Upper lobe of left lung (tissue), 6 donors: ENCODE data around the gene LMBR1. TPM values are rescaled to one million over a fixed set of nuclear protein-coding genes. Genes with fewer than 3 reads are reported as not detected.
A peak's percentile ranks its signal among the peaks of the same experiment; 100 is the strongest.

Experiments
- ATAC-seq, 2 donors: fragments of 200-7000 bp; cut with Tn5 transposase; one replicate each; pipeline ENCODE4 v1.9.1; 2022; ENCODE audit warnings: mild to moderate bottlenecking in 2 of 2, moderate library complexity in 2 of 2; ENCODE audit not compliant: low FRiP score in 2 of 2
- DNase-seq, 2 donors: peaks; one replicate each; pipeline ENCODE4 v3.0.0-alpha.2; 2019 to 2020
- H3K27ac ChIP-seq, 4 donors: fragments of 200-600 bp; sonication (generic); one replicate each; pipeline ENCODE4 v1.5.1; 2016 to 2019
- H3K27me3 ChIP-seq, 4 donors: fragments of 200-600 bp; sonication (generic); one replicate each; pipeline ENCODE4 v1.5.1; 2017 to 2019
- H3K36me3 ChIP-seq, 4 donors: fragments of 200-600 bp; sonication (generic); one replicate each; pipeline ENCODE4 v1.5.1; 2016 to 2019
- H3K4me1 ChIP-seq, 4 donors: fragments of 200-600 bp; sonication (generic); one replicate each; pipeline ENCODE4 v1.5.1; 2018 to 2019
- H3K4me3 ChIP-seq, 4 donors: fragments of 200-600 bp; sonication (generic); one replicate each; pipeline ENCODE4 v1.5.1; 2017 to 2019; ENCODE audit warnings: mild to moderate bottlenecking in 2 of 4, moderate library complexity in 1 of 4
- H3K9me3 ChIP-seq, 4 donors: fragments of 200-600 bp; sonication (generic); one replicate each; pipeline ENCODE4 v1.5.1; 2018 to 2019
- EP300 ChIP-seq, 4 donors: sonication (generic); formaldehyde crosslinking; IDR thresholded peaks; one replicate each; pipeline ENCODE4 v1.5.1; 2017; ENCODE audit warnings: antibody characterized with exemption in 4 of 4, control low read depth in 2 of 4
- POLR2A ChIP-seq, 4 donors: fragments of 450-650 bp; IDR thresholded peaks; one replicate each; pipeline ENCODE4 v1.5.1; 2016 to 2017; ENCODE audit warnings: antibody characterized with exemption in 4 of 4, mild to moderate bottlenecking in 2 of 4
- POLR2AphosphoS5 ChIP-seq, 2 donors: sonication (generic); formaldehyde crosslinking; IDR thresholded peaks; one replicate each; pipeline ENCODE4 v1.5.1; 2017; ENCODE audit warnings: antibody characterized with exemption in 2 of 2
- WGBS, 2 donors: methylation state at CpG; one replicate each; pipeline ENCODE4 v1.1.5; 2017 to 2018; 5-methylcytosine and 5-hydroxymethylcytosine counted together
- total RNA-seq, 6 donors: library from RNA; depleted of rRNA in 4 of 6; stranded (reverse); fragments of >200 nt in 4 of 6; gene quantifications; one replicate each; pipeline versions ENCODE4 v1.1.0 to v1.2.1, GENCODE V29; 2016 to 2021
- TF ChIP-seq, protein P1 (sequence below), 6 experiments: fragments of 450-650 bp in 4 of 6; fragments of 200-600 bp in 2 of 6; sonication (generic) in 2 of 6; IDR thresholded peaks; one replicate each; pipeline ENCODE4 v1.5.1; 2016 to 2019; ENCODE audit warnings: antibody characterized with exemption in 6 of 6
- donor health status: DM: no; HTN: no; CAD: no; lungs with moderate emphysema.
- donor health status: DM: no; HTN: yes; CAD: no; lungs with severe emphysema.

Gene LMBR1
- total RNA-seq, 6 donors from 2014 or later: 58.6 to 159 (median 81.0) TPM

DNA sequence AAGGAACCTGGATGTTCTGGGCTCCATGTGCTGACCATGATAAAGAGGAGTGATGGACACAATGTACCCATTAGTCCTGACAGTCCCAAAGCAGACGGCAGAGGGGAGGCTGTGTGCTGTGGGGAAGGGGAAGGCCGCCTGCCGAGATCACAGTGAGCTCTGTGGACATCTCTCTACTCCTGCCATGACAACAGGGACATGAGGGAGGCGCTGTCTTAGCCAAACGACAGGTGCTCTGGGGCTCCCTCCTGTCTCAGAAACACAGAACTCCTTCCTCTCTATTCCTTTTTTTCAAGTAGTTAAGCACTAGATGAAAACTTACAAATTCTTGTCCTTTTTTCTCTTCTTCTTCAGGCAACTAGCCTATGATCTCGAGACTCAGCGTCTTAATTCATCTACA lies 139.4 kb downstream of the LMBR1 start:
- 93 to 95% methylated on average over 7 of the region's 7 CpGs for WGBS, 2 donors

DNA sequence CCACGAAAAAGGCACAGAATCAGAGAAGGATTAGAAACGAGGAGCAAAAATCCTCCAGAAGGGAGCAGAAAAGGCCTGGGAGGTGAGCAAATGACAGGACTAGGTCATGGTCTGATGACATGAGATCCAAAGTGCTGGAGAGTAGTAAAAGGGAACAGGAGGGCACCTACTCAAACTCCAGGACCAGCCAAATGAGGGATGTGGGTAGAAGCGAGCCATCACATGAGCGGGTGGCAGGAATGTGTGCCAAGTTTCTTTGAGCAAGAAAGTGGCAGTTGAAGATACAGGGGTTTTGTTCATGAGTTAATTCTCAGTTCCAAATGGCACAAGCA lies 139.8 kb downstream of the LMBR1 start:
- H3K4me3 ChIP-seq: no peak overlapping the region
- no peaks in the 10 kb centered on the region for H3K27me3 ChIP-seq
- TF ChIP-seq POLR2A (IDR thresholded peaks at IDR 0.05) (no peak), EP300 (IDR thresholded peaks at IDR 0.05) (no peak)
- TF ChIP-seq, protein P1, sequence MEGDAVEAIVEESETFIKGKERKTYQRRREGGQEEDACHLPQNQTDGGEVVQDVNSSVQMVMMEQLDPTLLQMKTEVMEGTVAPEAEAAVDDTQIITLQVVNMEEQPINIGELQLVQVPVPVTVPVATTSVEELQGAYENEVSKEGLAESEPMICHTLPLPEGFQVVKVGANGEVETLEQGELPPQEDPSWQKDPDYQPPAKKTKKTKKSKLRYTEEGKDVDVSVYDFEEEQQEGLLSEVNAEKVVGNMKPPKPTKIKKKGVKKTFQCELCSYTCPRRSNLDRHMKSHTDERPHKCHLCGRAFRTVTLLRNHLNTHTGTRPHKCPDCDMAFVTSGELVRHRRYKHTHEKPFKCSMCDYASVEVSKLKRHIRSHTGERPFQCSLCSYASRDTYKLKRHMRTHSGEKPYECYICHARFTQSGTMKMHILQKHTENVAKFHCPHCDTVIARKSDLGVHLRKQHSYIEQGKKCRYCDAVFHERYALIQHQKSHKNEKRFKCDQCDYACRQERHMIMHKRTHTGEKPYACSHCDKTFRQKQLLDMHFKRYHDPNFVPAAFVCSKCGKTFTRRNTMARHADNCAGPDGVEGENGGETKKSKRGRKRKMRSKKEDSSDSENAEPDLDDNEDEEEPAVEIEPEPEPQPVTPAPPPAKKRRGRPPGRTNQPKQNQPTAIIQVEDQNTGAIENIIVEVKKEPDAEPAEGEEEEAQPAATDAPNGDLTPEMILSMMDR (IDR thresholded peaks at IDR 0.05): no peak
- DNase-seq (no peak), ATAC-seq (no peak)
- 90 to 91% methylated on average over 4 of the region's 4 CpGs for WGBS, 2 donors
- H3K27ac ChIP-seq: no peak overlapping the region
- H3K4me1 ChIP-seq: no peaks in the 10 kb centered on the region
- H3K9me3 ChIP-seq: no peaks in the 10 kb centered on the region
- peaks cover 0 to 13% (median 0%) of the 10 kb centered on the region in 4 donors for H3K36me3 ChIP-seq

More for the DNA sequence above, 139.4 kb downstream of the LMBR1 start:
- Histone ChIP-seq H3K4me1 (no peaks in the 10 kb centered on the region), H3K4me3 (no peak overlapping the region), H3K36me3 (peaks cover 0 to 13% (median 0%) of the 10 kb centered on the region in 4 donors), H3K27me3 (no peaks in the 10 kb centered on the region), H3K9me3 (no peaks in the 10 kb centered on the region), H3K27ac (no peak overlapping the region)
- TF ChIP-seq, protein P1 (IDR thresholded peaks at IDR 0.05): no peak
- TF ChIP-seq POLR2AphosphoS5 (IDR thresholded peaks at IDR 0.05) (no peak), EP300 (IDR thresholded peaks at IDR 0.05) (no peak), POLR2A (IDR thresholded peaks at IDR 0.05) (no peak)
- ATAC-seq: no peak
- no peak for DNase-seq

DNA sequence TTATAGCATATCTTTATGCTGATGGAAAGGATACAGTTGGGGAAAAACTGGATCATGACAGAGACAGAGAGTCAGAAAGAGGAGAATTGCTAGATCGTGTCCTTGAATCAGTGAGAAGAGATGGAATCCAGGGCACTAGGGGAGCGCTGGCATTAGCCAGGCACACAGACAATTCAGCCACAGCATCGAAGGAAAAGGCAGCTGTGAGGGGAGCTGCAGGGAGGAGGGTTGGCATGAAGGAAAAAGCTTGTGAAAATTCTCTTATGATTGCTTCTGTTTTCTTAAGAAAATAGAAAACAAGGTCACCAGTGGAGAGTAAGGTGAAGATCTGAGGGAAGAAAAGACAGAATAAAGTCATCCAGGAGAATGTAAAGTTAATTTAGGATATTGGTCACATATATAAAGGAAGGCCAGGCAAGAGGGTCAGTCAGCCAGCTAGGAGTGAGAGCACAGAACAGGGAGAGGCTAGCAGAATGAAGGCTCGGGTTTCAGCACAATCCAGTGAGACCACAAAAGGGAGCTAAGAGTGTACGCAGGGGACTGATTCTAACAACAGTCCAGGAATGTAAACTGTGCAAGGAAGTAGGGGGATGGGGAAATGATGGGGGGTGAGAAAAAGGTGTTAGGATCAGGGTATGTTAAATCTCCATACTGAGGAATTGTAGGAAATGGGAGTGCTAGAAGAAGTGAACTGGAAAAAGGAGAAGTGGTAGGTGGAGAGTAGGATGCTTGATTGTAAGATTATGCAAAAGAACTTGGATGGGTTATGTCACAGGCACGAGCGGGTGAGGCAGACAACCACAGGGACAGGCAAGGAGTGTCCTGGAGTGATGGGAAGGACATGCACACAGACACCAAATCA lies 140.4 kb downstream of the LMBR1 start:
- no peak for ATAC-seq
- DNase-seq: no peak
- Histone ChIP-seq H3K27me3 (no peaks in the 10 kb centered on the region), H3K36me3 (peaks cover 0 to 13% (median 0%) of the 10 kb centered on the region in 4 donors), H3K9me3 (no peaks in the 10 kb centered on the region), H3K4me1 (no peaks in the 10 kb centered on the region), H3K27ac (no peak overlapping the region), H3K4me3 (no peak overlapping the region)
- 76 to 83% methylated on average over 7 of the region's 7 CpGs for WGBS, 2 donors
- TF ChIP-seq EP300 (IDR thresholded peaks at IDR 0.05): no peak

GRCh38 chr7:156751319-156751718 lies 141.7 kb downstream of the LMBR1 start:
- H3K9me3 ChIP-seq: no peaks in the 10 kb centered on the region
- 94 to 100% methylated on average over 3 of the region's 3 CpGs for WGBS, 2 donors
- peaks cover 0 to 13% (median 0%) of the 10 kb centered on the region in 4 donors for H3K36me3 ChIP-seq
- H3K27me3 ChIP-seq: no peaks in the 10 kb centered on the region
- TF ChIP-seq POLR2AphosphoS5 (IDR thresholded peaks at IDR 0.05) (no peak), POLR2A (IDR thresholded peaks at IDR 0.05) (no peak), EP300 (IDR thresholded peaks at IDR 0.05) (no peak)
- TF ChIP-seq, protein P1 (IDR thresholded peaks at IDR 0.05): no peak
- H3K27ac ChIP-seq: no peak overlapping the region
- DNase-seq (no peak), ATAC-seq (peak in 1 of 2 donors; percentile 49)
- H3K4me3 ChIP-seq: no peak overlapping the region
- no peaks in the 10 kb centered on the region for H3K4me1 ChIP-seq

DNA sequence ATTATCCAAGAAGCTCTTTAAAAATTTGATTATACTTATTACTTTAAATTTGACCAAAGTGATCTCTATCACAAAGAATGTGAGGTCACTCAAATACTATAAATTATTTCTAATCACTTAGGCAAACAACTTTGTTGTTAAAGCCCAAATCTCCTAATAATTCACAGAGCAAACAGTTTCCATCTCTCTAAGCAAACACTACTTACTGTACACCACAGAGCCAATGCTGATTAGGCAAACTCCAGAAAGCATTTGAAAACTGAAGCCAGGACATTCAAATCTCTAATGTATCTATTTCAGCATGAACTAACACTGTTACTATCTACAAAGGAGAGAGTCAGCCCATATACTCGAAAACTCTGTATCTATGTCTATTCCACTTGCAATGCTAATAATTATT lies 145.3 kb downstream of the LMBR1 start:
- Histone ChIP-seq H3K36me3 (no peaks in the 10 kb centered on the region), H3K9me3 (no peaks in the 10 kb centered on the region), H3K27me3 (no peaks in the 10 kb centered on the region), H3K4me3 (no peak overlapping the region), H3K27ac (no peak overlapping the region), H3K4me1 (no peaks in the 10 kb centered on the region)
- DNase-seq (no peak), ATAC-seq (no peak)
- WGBS, 2 donors: 65 to 69% methylated on average over 1 of the region's 1 CpG
- TF ChIP-seq EP300 (IDR thresholded peaks at IDR 0.05) (no peak), POLR2AphosphoS5 (IDR thresholded peaks at IDR 0.05) (no peak), POLR2A (IDR thresholded peaks at IDR 0.05) (no peak)
- TF ChIP-seq, protein P1 (IDR thresholded peaks at IDR 0.05): no peak
